GM23338 (cell line): ENCODE measurements around the gene NPIPB2. TPM values are rescaled to one million over a fixed set of nuclear protein-coding genes. Genes with fewer than 3 reads are reported as not detected.

Experiments used
- ATAC-seq: fragments of 200-7000 bp; cut with Tn5 transposase; 3 replicates; pipeline ENCODE4 v1.9.1; 2020
- DNase-seq: peaks from one replicate; pipeline ENCODE4 v3.0.0-alpha.2; 2015; ENCODE audit warnings: low spot score
- H2AFZ ChIP-seq: fragments of 200-600 bp; sonication (generic); 2 replicates; pipeline ENCODE4 v1.8.0; 2016; ENCODE audit warnings: antibody characterized with exemption, mild to moderate bottlenecking, moderate library complexity
- H3F3A ChIP-seq: fragments of 200-600 bp; sonication (generic); replicated peaks from 2 replicates; pipeline ENCODE4 v1.8.0; 2017; ENCODE audit warnings: antibody characterized with exemption, mixed run types, low read depth
- H3K27ac ChIP-seq: fragments of 200-600 bp; sonication (generic); 2 replicates; pipeline ENCODE4 v1.6.1; 2016; ENCODE audit warnings: low read depth
- H3K27me3 ChIP-seq: fragments of 200-600 bp; sonication (generic); 2 replicates; pipeline ENCODE4 v1.8.0; 2016; ENCODE audit warnings: mild to moderate bottlenecking, mixed run types, moderate library complexity; ENCODE audit not compliant: insufficient read depth
- H3K36me3 ChIP-seq: fragments of 200-600 bp; sonication (generic); 2 replicates; pipeline ENCODE4 v1.8.0; 2016; ENCODE audit warnings: mild to moderate bottlenecking; ENCODE audit not compliant: insufficient read depth
- H3K4me1 ChIP-seq: fragments of 200-600 bp; sonication (generic); 2 replicates; pipeline ENCODE4 v1.8.0; 2016; ENCODE audit warnings: mild to moderate bottlenecking, moderate library complexity; ENCODE audit not compliant: insufficient read depth
- H3K4me2 ChIP-seq: fragments of 200-600 bp; sonication (generic); 2 replicates; pipeline ENCODE4 v1.7.1; 2017; ENCODE audit warnings: mixed run types
- H3K4me3 ChIP-seq: fragments of 200-600 bp; sonication (generic); 2 replicates; pipeline ENCODE4 v1.6.1; 2016; ENCODE audit warnings: mixed run types
- H3K79me2 ChIP-seq: fragments of 200-600 bp; sonication (generic); replicated peaks from 2 replicates; pipeline ENCODE4 v1.8.0; 2017; ENCODE audit warnings: mild to moderate bottlenecking; ENCODE audit not compliant: insufficient read depth
- H3K9me2 ChIP-seq: fragments of 200-600 bp; sonication (generic); 2 replicates; pipeline ENCODE4 v1.8.0; 2017; ENCODE audit not compliant: insufficient read depth
- H4K20me1 ChIP-seq: fragments of 200-600 bp; sonication (generic); replicated peaks from 2 replicates; pipeline ENCODE4 v1.8.0; 2017; ENCODE audit warnings: mild to moderate bottlenecking; ENCODE audit not compliant: insufficient read depth
- H3K27ac Mint-ChIP-seq: 2 replicates; pipeline ENCODE4 v1.8.0; 2020; ENCODE audit warnings: inconsistent platforms, mild to moderate bottlenecking, moderate library complexity, mixed read lengths
- H3K27me3 Mint-ChIP-seq: 3 replicates; pipeline ENCODE4 v1.8.0; 2022; ENCODE audit warnings: low read depth, mild to moderate bottlenecking, moderate library complexity, mixed read lengths, inconsistent platforms; ENCODE audit not compliant: insufficient read depth, poor library complexity
- H3K36me3 Mint-ChIP-seq: 3 replicates; pipeline ENCODE4 v1.8.0; 2021; ENCODE audit warnings: low read depth, mild to moderate bottlenecking, inconsistent platforms, moderate library complexity, mixed read lengths
- H3K4me1 Mint-ChIP-seq: 3 replicates; pipeline ENCODE4 v1.8.0; 2020; ENCODE audit warnings: mild to moderate bottlenecking, inconsistent platforms, mixed read lengths
- H3K4me3 Mint-ChIP-seq: 3 replicates; pipeline ENCODE4 v1.8.0; 2021; ENCODE audit warnings: moderate library complexity, mild to moderate bottlenecking, inconsistent platforms, mixed read lengths
- H3K9me3 Mint-ChIP-seq: 3 replicates; pipeline ENCODE4 v1.8.0; 2020; ENCODE audit warnings: moderate library complexity, mild to moderate bottlenecking, inconsistent platforms, mixed read lengths
- CREB1 ChIP-seq: fragments of 250-450 bp; sonication (Bioruptor Pico); IDR thresholded peaks from 2 replicates; pipeline ENCODE4 v1.5.0; 2020; ENCODE audit warnings: low read depth, mild to moderate bottlenecking, moderate library complexity
- EZH2 ChIP-seq: fragments of 200-600 bp; sonication (generic); IDR thresholded peaks from one replicate; pipeline ENCODE4 v1.8.0; 2017; ENCODE audit warnings: antibody characterized with exemption, mild to moderate bottlenecking, low read depth; ENCODE audit not compliant: unreplicated experiment
- EZH2phosphoT487 ChIP-seq: fragments of 200-600 bp; sonication (generic); IDR thresholded peaks from one replicate; pipeline ENCODE4 v1.8.1; 2018; ENCODE audit warnings: antibody characterized with exemption; ENCODE audit not compliant: unreplicated experiment
- JUNB ChIP-seq: IDR thresholded peaks from one replicate; pipeline ENCODE4 v1.6.1; 2016; ENCODE audit warnings: antibody characterized with exemption; ENCODE audit not compliant: unreplicated experiment
- ZNF114 ChIP-seq: fragments of 250-450 bp; sonication (Bioruptor Pico); IDR thresholded peaks from 2 replicates; pipeline ENCODE4 v1.5.0; 2020; ENCODE audit warnings: mild to moderate bottlenecking, moderate library complexity
- ZNF462 ChIP-seq: fragments of 250-450 bp; sonication (Bioruptor Pico); IDR thresholded peaks from 2 replicates; pipeline ENCODE4 v1.5.0; 2020; ENCODE audit warnings: mild to moderate bottlenecking, moderate library complexity
- polyA plus RNA-seq: library from polyadenylated mRNA; unstranded; fragments of >200 nt; fragmentation: Nextera tagmentation; extraction: Ambion mirVana; gene quantifications from 2 replicates; pipeline ENCODE4 v1.2.1, GENCODE V29; 2016
- total RNA-seq: library from RNA; depleted of rRNA; stranded (reverse); fragments of >200 nt; shearing (Covaris generic); gene quantifications from 2 replicates; pipeline ENCODE4 v1.2.3, GENCODE V29; 2014

NPIPB2 gene
- total and polyA plus RNA-seq, 2 experiments from 2014 or later, result 1.0 to 6.8 TPM

- peaks cover 3% of the 10 kb centered on the region; the same call in 1 of the 3 replicates for H3K9me3 Mint-ChIP-seq
- no peak overlapping the region for H3K4me3 ChIP-seq
- no peaks in the 10 kb centered on the region for H3K27me3 ChIP-seq
- TF ChIP-seq CREB1 (CRISPR knock-in tag) (no peak), EZH2phosphoT487 (no peak)
- 0 out of 2 replicates have a peak, but pooled peaks cover 2% of the 10 kb centered on the region for H3F3A ChIP-seq
- ATAC-seq (no peak), DNase-seq (no peak)
- H3K79me2 ChIP-seq, result peaks cover 14% of the 10 kb centered on the region
- H3K27ac ChIP-seq, result no peak overlapping the region
- H3K27me3 Mint-ChIP-seq, result peaks cover 10% of the 10 kb centered on the region
- H3K4me2 ChIP-seq, result no peak overlapping the region
- no peaks in the 10 kb centered on the region for H3K9me2 ChIP-seq
- no peak overlapping the region for H3K27ac Mint-ChIP-seq
- peaks cover 21% of the 10 kb centered on the region for H3K4me1 Mint-ChIP-seq
- H2AFZ ChIP-seq, result no peak overlapping the region
- no peaks in the 10 kb centered on the region; the same call in 2 of the 3 replicates for H3K36me3 Mint-ChIP-seq
- H3K36me3 ChIP-seq, result no peaks in the 10 kb centered on the region
- peaks cover 6% of the 10 kb centered on the region for H3K4me1 ChIP-seq
- no peaks in the 10 kb centered on the region for H4K20me1 ChIP-seq
- H3K4me3 Mint-ChIP-seq, result no peak overlapping the region
Measured at GRCh38 chr16:11979013-11979672, 37.3 kb upstream of the NPIPB2 start.

- H3K4me2 ChIP-seq, result peak overlapping the region; percentile 97
- no peak for DNase-seq
- 0 out of 2 replicates have a peak, but pooled peaks cover 2% of the 10 kb centered on the region for H3F3A ChIP-seq
- Mint-ChIP-seq H3K36me3 (no peaks in the 10 kb centered on the region; the same call in 2 of the 3 replicates), H3K4me3 (peak overlapping the region; percentile 97), H3K27me3 (peaks cover 10% of the 10 kb centered on the region), H3K27ac (no peak overlapping the region), H3K9me3 (peaks cover 3% of the 10 kb centered on the region; the same call in 1 of the 3 replicates), H3K4me1 (peaks cover 21% of the 10 kb centered on the region)
- peak overlapping the region; percentile 96; the same call in 1 of the 2 replicates for H2AFZ ChIP-seq
- H3K9me2 ChIP-seq, result no peaks in the 10 kb centered on the region
- peaks cover 14% of the 10 kb centered on the region for H3K79me2 ChIP-seq
- TF ChIP-seq EZH2 (no peak), ZNF462 (no peak), JUNB (no peak), ZNF114 (CRISPR knock-in tag) (no peak), EZH2phosphoT487 (no peak)
- peak overlapping the region; percentile 98 for H3K4me3 ChIP-seq
- H4K20me1 ChIP-seq, result no peaks in the 10 kb centered on the region
- H3K36me3 ChIP-seq, result no peaks in the 10 kb centered on the region
- H3K27me3 ChIP-seq, result no peaks in the 10 kb centered on the region
- H3K4me1 ChIP-seq, result peaks cover 6% of the 10 kb centered on the region
- H3K27ac ChIP-seq, result no peak overlapping the region
- no peak for ATAC-seq
Measured at GRCh38 chr16:11978080-11978479, 36.2 kb upstream of the NPIPB2 start.
